Endodermal cell (in vitro differentiated cells): Measurements from ENCODE around the gene LYRM2. TPM values are rescaled to one million over a fixed set of nuclear protein-coding genes. Genes with fewer than 3 reads are reported as not detected.

Experiments
- DNase-seq: peaks from one replicate; pipeline ENCODE4 v3.0.0-alpha.2; 2017
- H3K27ac ChIP-seq: 2 replicates; pipeline ENCODE4 v1.5.1; 2013; ENCODE audit warnings: mild to moderate bottlenecking, low read depth, low read length, moderate library complexity
- H3K27me3 ChIP-seq: 2 replicates; pipeline ENCODE4 v1.6.1; 2013; ENCODE audit warnings: mild to moderate bottlenecking, low read length, moderate library complexity; ENCODE audit not compliant: insufficient read depth, control insufficient read depth, poor library complexity, severe bottlenecking
- H3K36me3 ChIP-seq: 2 replicates; pipeline ENCODE4 v1.7.0; 2013; ENCODE audit warnings: mild to moderate bottlenecking, low read length, moderate library complexity; ENCODE audit not compliant: control insufficient read depth, insufficient read depth
- H3K4me1 ChIP-seq: one replicate; pipeline ENCODE4 v1.7.0; 2013; ENCODE audit warnings: low read length; ENCODE audit not compliant: control insufficient read depth, insufficient read depth
- H3K4me3 ChIP-seq: 2 replicates; pipeline ENCODE4 v1.5.1; 2013; ENCODE audit warnings: mild to moderate bottlenecking, low read length, moderate library complexity
- H3K9ac ChIP-seq: 2 replicates; pipeline ENCODE4 v1.6.1; 2013; ENCODE audit warnings: mild to moderate bottlenecking, low read length, moderate library complexity; ENCODE audit not compliant: poor library complexity, severe bottlenecking; ENCODE audit errors: extremely low read depth
- H3K9me3 ChIP-seq: 2 replicates; pipeline ENCODE4 v1.6.1; 2013; ENCODE audit warnings: mild to moderate bottlenecking, low read length, moderate library complexity; ENCODE audit not compliant: control insufficient read depth
- H3K27ac Mint-ChIP-seq: 2 replicates; pipeline ENCODE4 v1.8.0; 2020; ENCODE audit warnings: mixed read lengths
- H3K27me3 Mint-ChIP-seq: 2 replicates; pipeline ENCODE4 v1.8.0; 2021; ENCODE audit warnings: mild to moderate bottlenecking, mixed read lengths; ENCODE audit not compliant: insufficient read depth
- H3K36me3 Mint-ChIP-seq: 2 replicates; pipeline ENCODE4 v1.8.0; 2020; ENCODE audit warnings: low read depth, mixed read lengths
- H3K4me1 Mint-ChIP-seq: 2 replicates; pipeline ENCODE4 v1.8.0; 2020; ENCODE audit warnings: mixed read lengths
- H3K4me3 Mint-ChIP-seq: 2 replicates; pipeline ENCODE4 v1.8.0; 2020; ENCODE audit warnings: mild to moderate bottlenecking, moderate library complexity, mixed read lengths
- H3K9me3 Mint-ChIP-seq: 2 replicates; pipeline ENCODE4 v1.8.0; 2020; ENCODE audit warnings: mild to moderate bottlenecking, mixed read lengths
- CTCF ChIP-seq: fragments of 200-600 bp; sonication (generic); conservative IDR thresholded peaks from 2 replicates; pipeline ENCODE4 v1.5.0; 2021; ENCODE audit warnings: antibody characterized with exemption, mild to moderate bottlenecking
- WGBS, 2 experiments: methylation state at CpG; one replicate each; pipeline versions ENCODE4 v1.1.5 to v1.1.7; 2013; ENCODE audit warnings: missing lambda C conversion rate in 2 of 2, mixed read lengths in 1 of 2; ENCODE audit not compliant: insufficient coverage in 1 of 2, insufficient read length in 1 of 2; 5-methylcytosine and 5-hydroxymethylcytosine counted together
- total RNA-seq, 2 donors: library from RNA; stranded (reverse); fragmentation: NEBNext Ultra II Directional in 1 of 2; extraction: Animal tissue kit (Norgen Biotek cat#: 25700) in 1 of 2; gene quantifications; 2 replicates in 1 of 2; 3 replicates in 1 of 2; pipeline ENCODE4 v1.2.1, GENCODE V29; 2021

LYRM2 gene
- total RNA-seq, 2 donors from 2014 or later = 20.4 to 21.9 TPM

GRCh38 chr6:89615882-89616281 lies 22.7 kb downstream of the LYRM2 start:
- Histone ChIP-seq H3K9ac (no peak overlapping the region), H3K27me3 (no peaks in the 10 kb centered on the region), H3K4me3 (no peak overlapping the region), H3K4me1 (no peaks in the 10 kb centered on the region), H3K9me3 (no peaks in the 10 kb centered on the region), H3K27ac (no peak overlapping the region), H3K36me3 (peaks cover 88% of the 10 kb centered on the region)
- no peak for DNase-seq
- Mint-ChIP-seq H3K4me3 (no peak overlapping the region), H3K27me3 (no peaks in the 10 kb centered on the region), H3K4me1 (no peaks in the 10 kb centered on the region), H3K9me3 (no peaks in the 10 kb centered on the region), H3K36me3 (peaks cover 62% of the 10 kb centered on the region), H3K27ac (no peak overlapping the region)
- 94 to 97% methylated on average over 5 of the region's 5 CpGs for WGBS, 2 experiments
- TF ChIP-seq CTCF = no peak

GRCh38 chr6:89613790-89614189 lies 24.8 kb downstream of the LYRM2 start:
- no peak overlapping the region for H3K9ac ChIP-seq
- 96 to 100% methylated on average over 5 of the region's 5 CpGs for WGBS, 2 experiments
- TF ChIP-seq CTCF = no peak
- no peaks in the 10 kb centered on the region for H3K9me3 ChIP-seq
- no peaks in the 10 kb centered on the region for H3K27me3 Mint-ChIP-seq
- H3K4me3 ChIP-seq = no peak overlapping the region
- no peak overlapping the region for H3K27ac Mint-ChIP-seq
- peaks cover 9% of the 10 kb centered on the region for H3K4me1 Mint-ChIP-seq
- no peak overlapping the region for H3K27ac ChIP-seq
- no peak overlapping the region for H3K4me3 Mint-ChIP-seq
- no peaks in the 10 kb centered on the region for H3K27me3 ChIP-seq
- no peak for DNase-seq
- H3K9me3 Mint-ChIP-seq = no peaks in the 10 kb centered on the region
- H3K4me1 ChIP-seq = no peaks in the 10 kb centered on the region
- peaks cover 63% of the 10 kb centered on the region for H3K36me3 Mint-ChIP-seq
- peaks cover 86% of the 10 kb centered on the region for H3K36me3 ChIP-seq

- 92 to 95% methylated on average over 6 to 12 of the region's 12 CpGs for WGBS, 2 experiments
- Histone ChIP-seq H3K9me3 (no peaks in the 10 kb centered on the region), H3K36me3 (peaks cover 89% of the 10 kb centered on the region), H3K27me3 (no peaks in the 10 kb centered on the region), H3K9ac (no peak overlapping the region), H3K4me1 (no peaks in the 10 kb centered on the region), H3K27ac (no peak overlapping the region), H3K4me3 (no peak overlapping the region)
- DNase-seq = peak; percentile 83
- peaks cover 9% of the 10 kb centered on the region for H3K4me1 Mint-ChIP-seq
- no peaks in the 10 kb centered on the region for H3K9me3 Mint-ChIP-seq
- no peaks in the 10 kb centered on the region for H3K27me3 Mint-ChIP-seq
- H3K4me3 Mint-ChIP-seq = no peak overlapping the region
- peaks cover 55% of the 10 kb centered on the region for H3K36me3 Mint-ChIP-seq
- H3K27ac Mint-ChIP-seq = no peak overlapping the region
- TF ChIP-seq CTCF = peak; percentile 74
Observed at GRCh38 chr6:89612121-89612520, 26.4 kb downstream of the LYRM2 start.
